GM12878 (cell line): ENCODE data around the gene ABCA4. TPM values are rescaled to one million over a fixed set of nuclear protein-coding genes. Genes with fewer than 3 reads are reported as not detected.
A peak's percentile ranks its signal among the peaks of the same experiment; 100 is the strongest.

Source experiments
- ATAC-seq: fragments of 200-7000 bp; cut with Tn5 transposase; 3 replicates; pipeline ENCODE4 v1.9.1; 2020; ENCODE audit warnings: mild to moderate bottlenecking, moderate library complexity
- BruUV-seq: library from RNA; stranded (reverse); fragments of 400-500 nt; replicated peaks from 2 replicates; lab custom pipeline; 2021; lab: Mats Ljungman, UMichigan
- CTCF ChIA-PET: fragments of 300-600 bp; sonication (Branson Sonifier 250); formaldehyde crosslinking; extraction: SDS; loops from one replicate; lab custom pipeline; 2021; ENCODE audit warnings: inconsistent platforms; lab: Yijun Ruan, JAX
- POLR2A ChIA-PET: fragments of 350-600 bp; formaldehyde crosslinking; extraction: SDS; loops from one replicate; lab custom pipeline; 2021; ENCODE audit warnings: inconsistent platforms; lab: Charles Lee
- RAD21 ChIA-PET: fragments of 300-600 bp; sonication (Branson Sonifier 250); formaldehyde crosslinking; loops from one replicate; lab custom pipeline; 2023; ENCODE audit warnings: antibody characterized with exemption; ENCODE audit not compliant: unreplicated experiment; lab: Charles Lee
- SMC1A ChIA-PET: fragments of 300-600 bp; sonication (Branson Sonifier 250); formaldehyde crosslinking; loops from one replicate; lab custom pipeline; 2023; ENCODE audit not compliant: unreplicated experiment, uncharacterized antibody; lab: Charles Lee
- DNase-seq: peaks from one replicate; pipeline ENCODE4 v3.0.0-alpha.2; 2011; ENCODE audit warnings: low read depth, low spot score
- FAIRE-seq: peaks from 3 replicates; lab custom pipeline; 2011; peaks lifted over from hg19 to GRCh38; lab: Jason Lieb, UNC
- H2AFZ ChIP-seq: 2 replicates; pipeline ENCODE4 v1.6.0; 2011; ENCODE audit warnings: low read depth, low read length, control low read depth; ENCODE audit not compliant: control insufficient read depth
- H3K27ac ChIP-seq: 2 replicates; pipeline ENCODE4 v1.5.1; 2011; ENCODE audit warnings: control low read depth; ENCODE audit not compliant: control insufficient read depth, insufficient read depth
- H3K27me3 ChIP-seq, 2 experiments: replicated peaks in 1 of 2; 2 replicates each; pipeline versions ENCODE4 v1.6.0 to v1.6.1; 2011; ENCODE audit warnings: low read length in 1 of 2; ENCODE audit not compliant: control insufficient read depth in 2 of 2, insufficient read depth in 2 of 2
- H3K36me3 ChIP-seq, 2 experiments: 2 replicates each; pipeline ENCODE4 v1.5.1; 2011; ENCODE audit warnings: low read length in 1 of 2; ENCODE audit not compliant: control insufficient read depth in 2 of 2, insufficient read depth in 2 of 2
- H3K4me1 ChIP-seq: 2 replicates; pipeline ENCODE4 v1.6.1; 2011; ENCODE audit warnings: mild to moderate bottlenecking, low read length, moderate library complexity, mixed read lengths; ENCODE audit not compliant: control insufficient read depth, insufficient read depth
- H3K4me2 ChIP-seq: 2 replicates; pipeline ENCODE4 v1.6.0; 2011; ENCODE audit warnings: control low read depth; ENCODE audit not compliant: control insufficient read depth, insufficient read depth
- H3K4me3 ChIP-seq: fragments of 200-600 bp; sonication (generic); 2 replicates; pipeline ENCODE4 v1.5.1; 2016
- H3K79me2 ChIP-seq: 2 replicates; pipeline ENCODE4 v1.6.0; 2011; ENCODE audit warnings: low read length; ENCODE audit not compliant: control insufficient read depth, insufficient read depth
- H3K9ac ChIP-seq: 2 replicates; pipeline ENCODE4 v1.8.0; 2011; ENCODE audit warnings: low read length, control low read depth, mixed read lengths; ENCODE audit not compliant: control insufficient read depth, insufficient read depth
- H3K9me3 ChIP-seq: replicated peaks from 3 replicates; pipeline ENCODE4 v1.5.1; 2011; ENCODE audit warnings: mild to moderate bottlenecking, low read length; ENCODE audit not compliant: control insufficient read depth, insufficient read depth
- H4K20me1 ChIP-seq: 2 replicates; pipeline ENCODE4 v1.6.0; 2011; ENCODE audit not compliant: control insufficient read depth, insufficient read depth
- FOXM1 ChIP-seq: IDR thresholded peaks from 2 replicates; pipeline ENCODE4 v1.6.1; 2012; ENCODE audit warnings: low read depth, mild to moderate bottlenecking, inconsistent platforms, low read length, moderate library complexity
- MYC ChIP-seq: IDR thresholded peaks from 2 replicates; pipeline ENCODE4 v1.6.1; 2011; ENCODE audit warnings: mild to moderate bottlenecking, low read length, moderate library complexity, inconsistent platforms; ENCODE audit not compliant: insufficient read depth, insufficient replicate concordance, insufficient read length, severe bottlenecking
- NRF1 ChIP-seq: conservative IDR thresholded peaks from 2 replicates; pipeline ENCODE4 v1.6.1; 2011; ENCODE audit warnings: mild to moderate bottlenecking, low read depth, low read length, improper control_type of control experiment
- POU2F2 ChIP-seq: IDR thresholded peaks from 3 replicates; pipeline ENCODE4 v1.6.1; 2011; ENCODE audit warnings: low read depth, mild to moderate bottlenecking, low read length, borderline replicate concordance
- RAD21 ChIP-seq: IDR thresholded peaks from 2 replicates; pipeline ENCODE4 v1.6.1; 2011; ENCODE audit warnings: mild to moderate bottlenecking, low read depth, low read length, moderate library complexity; ENCODE audit not compliant: insufficient read depth
- RUNX3 ChIP-seq: IDR thresholded peaks from 2 replicates; pipeline ENCODE4 v1.6.1; 2012; ENCODE audit warnings: low read length, inconsistent platforms
- SMC3 ChIP-seq: IDR thresholded peaks from 2 replicates; pipeline ENCODE4 v1.6.1; 2011; ENCODE audit warnings: low read length, improper control_type of control experiment, borderline replicate concordance
- STAT1 ChIP-seq: fragments of 450-650 bp; conservative IDR thresholded peaks from 2 replicates; pipeline ENCODE4 v1.6.1; 2014; ENCODE audit warnings: antibody characterized with exemption, mild to moderate bottlenecking
- TCF3 ChIP-seq: IDR thresholded peaks from 2 replicates; pipeline ENCODE4 v1.6.1; 2012; ENCODE audit warnings: low read depth, mild to moderate bottlenecking, low read length, borderline replicate concordance; ENCODE audit not compliant: insufficient read depth
- YY1 ChIP-seq: IDR thresholded peaks from 2 replicates; pipeline ENCODE4 v1.6.1; 2011; ENCODE audit warnings: low read depth, mild to moderate bottlenecking, low read length
- ZNF274 ChIP-seq: IDR thresholded peaks from one replicate; pipeline ENCODE4 v1.8.0; 2011; ENCODE audit not compliant: insufficient read length, insufficient read depth
- ZNF592 ChIP-seq: fragments of 450-650 bp; IDR thresholded peaks from 2 replicates; pipeline ENCODE4 v1.6.1; 2017; ENCODE audit warnings: mild to moderate bottlenecking, moderate library complexity
- ZSCAN29 ChIP-seq: fragments of 450-650 bp; IDR thresholded peaks from 2 replicates; pipeline ENCODE4 v1.6.1; 2017; ENCODE audit warnings: mild to moderate bottlenecking, moderate library complexity
- WGBS: methylation state at CpG from one replicate; pipeline ENCODE4 v1.1.6; 2016; ENCODE audit warnings: low lambda C conversion rate; ENCODE audit not compliant: insufficient replicate concordance, insufficient coverage; ENCODE audit errors: missing lambda C conversion rate; 5-methylcytosine and 5-hydroxymethylcytosine counted together
- in situ Hi-C: fragments of 300-500 bp; cut with MboI; formaldehyde crosslinking; loops from 9 replicates; pipeline ENCODE4 v1.14.3; 2018; ENCODE audit warnings: mixed read lengths
- intact Hi-C: fragments of 100-400 bp; cut with micrococcal nuclease; formaldehyde crosslinking; loops from one replicate; pipeline ENCODE4 v1.14.2; 2022; ENCODE audit not compliant: unreplicated experiment
- polyA plus RNA-seq, 11 experiments: library from polyadenylated mRNA; depleted of rRNA in 4 of 11; unstranded in 6 of 11; stranded (reverse) in 5 of 11; fragments of >200 nt; fragmentation: Nextera tagmentation in 4 of 11; fragmentation: Illumina TruSeq in 1 of 11; extraction: Ambion mirVana in 4 of 11; extraction: Trizol in 1 of 11; gene quantifications; 1 replicate in 1 of 11; 2 replicates in 10 of 11; pipeline versions ENCODE4 v1.2.1 to v1.2.3, GENCODE V29; 2011 to 2016; ENCODE audit warnings: inconsistent platforms in 2 of 11, missing spikeins in 2 of 11, low read depth in 1 of 11
- total RNA-seq, 4 experiments: library from RNA; depleted of rRNA in 3 of 4; stranded (reverse); fragments of >200 nt in 3 of 4; fragmentation: Illumina TruSeq in 1 of 4; extraction: Trizol in 1 of 4; gene quantifications; 2 replicates each; pipeline versions ENCODE4 v1.2.1 to v1.2.3, GENCODE V29; 2013 to 2021
- TF ChIP-seq, protein P1 (sequence below): IDR thresholded peaks from 2 replicates; pipeline ENCODE4 v1.6.1; 2011; ENCODE audit warnings: borderline replicate concordance, low read depth, mild to moderate bottlenecking, moderate library complexity, mixed read lengths, low read length; ENCODE audit not compliant: insufficient read depth; ENCODE audit errors: extremely low read length
- TF ChIP-seq, protein P2 (sequence below), 3 experiments: IDR thresholded peaks in 2 of 3; conservative IDR thresholded peaks in 1 of 3; 2 replicates each; pipeline ENCODE4 v1.5.1; 2011; ENCODE audit warnings: low read depth in 3 of 3, low read length in 3 of 3, mild to moderate bottlenecking in 3 of 3, control low read depth in 2 of 3, moderate library complexity in 2 of 3, inconsistent platforms in 1 of 3, mixed read lengths in 1 of 3; ENCODE audit not compliant: control insufficient read depth in 2 of 3, insufficient read depth in 1 of 3; ENCODE audit errors: extremely low read depth in 1 of 3

ABCA4 gene
- total and polyA plus RNA-seq, 10 of the 15 experiments (the other 5 are each of a cell fraction or from before 2014, with no cell fraction given): 0.03 to 0.28 (median 0.11) TPM; not detected in 3

DNA sequence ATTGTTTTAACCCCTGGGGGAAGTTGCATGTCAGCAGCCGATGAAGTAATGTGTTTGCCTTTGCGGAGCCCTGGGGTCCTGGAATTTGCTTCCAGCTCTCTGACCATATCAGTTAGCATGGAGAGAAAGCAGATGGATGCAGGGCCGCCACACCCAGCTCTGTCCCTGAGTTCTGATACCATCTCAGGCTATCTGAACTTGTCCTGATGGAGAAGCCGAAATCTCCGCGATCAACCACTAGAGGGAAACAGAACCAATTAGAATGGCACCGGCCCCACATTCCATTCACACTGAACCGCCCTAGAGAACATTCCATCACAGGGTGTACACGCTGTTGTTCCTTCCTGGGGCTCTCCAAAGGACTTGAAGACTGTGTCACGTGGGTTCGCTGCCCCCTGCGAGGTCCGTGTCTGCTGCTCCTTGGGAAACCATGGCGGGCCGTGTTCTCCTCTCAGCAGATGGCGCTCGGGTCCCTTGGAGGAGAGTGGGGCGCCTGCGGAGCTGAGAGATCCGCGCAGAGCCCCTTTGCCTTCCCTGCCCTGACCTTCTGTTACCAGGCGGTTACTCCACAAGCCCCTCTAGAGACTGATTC lies 75.4 kb downstream of the ABCA4 start:
- H3K27ac ChIP-seq: no peak overlapping the region
- ATAC-seq (peak; percentile 73), DNase-seq (no peak), FAIRE-seq (peak; percentile 73)
- H4K20me1 ChIP-seq: no peaks in the 10 kb centered on the region
- TF ChIP-seq ZNF592 (no peak), FOXM1 (0 out of 2 replicates have a peak, but pooled peaks have one; percentile 33), YY1 (0 out of 2 replicates have a peak, but pooled peaks have one; percentile 44), STAT1 (no peak), ZSCAN29 (no peak), MYC (no peak), SMC3 (peak; percentile 38; the same call in 1 of the 2 replicates), POU2F2 (no peak), ZNF274 (no peak), RAD21 (peak; percentile 45), NRF1 (no peak), RUNX3 (no peak), TCF3 (no peak)
- TF ChIP-seq, protein P1, sequence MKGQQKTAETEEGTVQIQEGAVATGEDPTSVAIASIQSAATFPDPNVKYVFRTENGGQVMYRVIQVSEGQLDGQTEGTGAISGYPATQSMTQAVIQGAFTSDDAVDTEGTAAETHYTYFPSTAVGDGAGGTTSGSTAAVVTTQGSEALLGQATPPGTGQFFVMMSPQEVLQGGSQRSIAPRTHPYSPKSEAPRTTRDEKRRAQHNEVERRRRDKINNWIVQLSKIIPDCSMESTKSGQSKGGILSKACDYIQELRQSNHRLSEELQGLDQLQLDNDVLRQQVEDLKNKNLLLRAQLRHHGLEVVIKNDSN: peak; percentile 51
- TF ChIP-seq, protein P2, sequence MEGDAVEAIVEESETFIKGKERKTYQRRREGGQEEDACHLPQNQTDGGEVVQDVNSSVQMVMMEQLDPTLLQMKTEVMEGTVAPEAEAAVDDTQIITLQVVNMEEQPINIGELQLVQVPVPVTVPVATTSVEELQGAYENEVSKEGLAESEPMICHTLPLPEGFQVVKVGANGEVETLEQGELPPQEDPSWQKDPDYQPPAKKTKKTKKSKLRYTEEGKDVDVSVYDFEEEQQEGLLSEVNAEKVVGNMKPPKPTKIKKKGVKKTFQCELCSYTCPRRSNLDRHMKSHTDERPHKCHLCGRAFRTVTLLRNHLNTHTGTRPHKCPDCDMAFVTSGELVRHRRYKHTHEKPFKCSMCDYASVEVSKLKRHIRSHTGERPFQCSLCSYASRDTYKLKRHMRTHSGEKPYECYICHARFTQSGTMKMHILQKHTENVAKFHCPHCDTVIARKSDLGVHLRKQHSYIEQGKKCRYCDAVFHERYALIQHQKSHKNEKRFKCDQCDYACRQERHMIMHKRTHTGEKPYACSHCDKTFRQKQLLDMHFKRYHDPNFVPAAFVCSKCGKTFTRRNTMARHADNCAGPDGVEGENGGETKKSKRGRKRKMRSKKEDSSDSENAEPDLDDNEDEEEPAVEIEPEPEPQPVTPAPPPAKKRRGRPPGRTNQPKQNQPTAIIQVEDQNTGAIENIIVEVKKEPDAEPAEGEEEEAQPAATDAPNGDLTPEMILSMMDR (IDR thresholded peaks at IDR 0.05 in 2 of 3, conservative IDR thresholded peaks at IDR 0.05 in 1 of 3; ENCODE audit: control insufficient read depth in 2 of 3, extremely low read depth in 1 of 3, insufficient read depth in 1 of 3, low read depth in 3 of 3, low read length in 3 of 3): peak; percentile 33 to 65 (median 45)
- peak overlapping the region; percentile 71 for H2AFZ ChIP-seq
- H3K4me1 ChIP-seq: no peaks in the 10 kb centered on the region
- no peaks in the 10 kb centered on the region for H3K79me2 ChIP-seq
- ChIA-PET POLR2A (no interaction called here), SMC1A (interaction anchor here (2.9 kb wide), 1 partner anchor 17 kb away, joined by 10 read pairs; no protein-coding TSS in a partner anchor), CTCF (interaction anchor here (6.3 kb wide), 1 partner anchor 289 kb away, joined by 50 read pairs; no protein-coding TSS in a partner anchor), RAD21 (interaction anchor here (1.6 kb wide), 1 partner anchor 19 kb away, joined by 3 read pairs; no protein-coding TSS in a partner anchor)
- intact Hi-C loops (no loop called here), in situ Hi-C loops (no loop called here)
- no TSS peak for BruUV-seq
- H3K36me3 ChIP-seq: no peaks in the 10 kb centered on the region
- WGBS: 37% methylated on average over 22 of the region's 22 CpGs
- peak overlapping the region; percentile 72 for H3K4me2 ChIP-seq
- no peaks in the 10 kb centered on the region; a peak in 1 of 4 replicates for H3K27me3 ChIP-seq
- H3K9ac ChIP-seq: no peak overlapping the region
- H3K4me3 ChIP-seq: no peak overlapping the region
- no peaks in the 10 kb centered on the region for H3K9me3 ChIP-seq
